ENCODE measurements around the gene GPHN.

The GPHN gene

GRCh38 chr14:66975251-66975650 lies 467.3 kb downstream of the GPHN start:
- no peak for DNase-seq

GRCh38 chr14:66979101-66979974 lies 471.4 kb downstream of the GPHN start:
- no peak for DNase-seq

GRCh38 chr14:66982247-66982646 lies 474.3 kb downstream of the GPHN start:
- no peak for DNase-seq

GRCh38 chr14:66992776-66993175 lies 484.8 kb downstream of the GPHN start:
- no peak for DNase-seq

DNA sequence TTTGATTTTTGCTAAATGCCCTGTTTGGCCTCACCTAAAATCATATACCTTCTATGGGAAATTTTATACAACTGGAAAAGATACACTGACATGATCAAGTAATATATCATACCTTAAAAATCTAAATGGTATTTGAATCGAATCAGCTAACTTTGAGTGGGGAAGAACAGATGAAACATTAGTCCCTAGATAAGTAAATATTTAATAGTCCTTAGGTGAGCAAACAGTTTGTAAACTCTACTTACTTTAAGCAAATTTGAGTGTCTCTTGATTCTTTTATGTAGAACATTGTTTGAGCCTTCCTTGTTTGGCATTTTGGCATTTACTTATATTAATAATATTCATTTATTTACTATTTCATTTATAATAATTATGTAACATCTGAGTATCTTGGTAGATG lies 485.6 kb downstream of the GPHN start:
- no peak for DNase-seq

- no peak for DNase-seq
Measured at GRCh38 chr14:66998013-66998412, 490.1 kb downstream of the GPHN start.

GRCh38 chr14:66999978-67000377 lies 492.0 kb downstream of the GPHN start:
- no peak for DNase-seq

- DNase-seq = no peak
Measured at GRCh38 chr14:67002994-67003753, 495.2 kb downstream of the GPHN start.

DNA sequence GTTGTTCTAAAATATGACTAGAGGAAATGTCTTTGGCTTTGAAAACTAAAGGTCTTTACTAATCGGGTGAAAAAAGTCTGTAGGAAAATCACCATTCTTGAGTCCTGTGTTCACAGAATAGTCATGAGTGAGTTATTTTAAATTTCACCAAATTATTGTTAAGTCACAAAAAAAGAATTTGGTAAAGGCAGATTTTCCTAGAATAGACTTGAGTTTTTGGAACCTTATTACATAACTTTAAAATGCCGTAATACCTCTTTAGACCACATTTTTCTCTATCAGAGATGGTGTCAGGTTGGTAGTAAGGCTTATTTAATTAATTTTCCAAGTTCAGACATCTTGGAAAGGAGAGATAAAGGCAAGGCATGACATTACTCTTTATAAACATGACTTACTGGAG lies 496.6 kb downstream of the GPHN start:
- no peak for DNase-seq

GRCh38 chr14:67010602-67011001 lies 502.7 kb downstream of the GPHN start:
- no peak for DNase-seq

GRCh38 chr14:67016856-67017255 lies 508.9 kb downstream of the GPHN start:
- no peak for DNase-seq

- no peak for DNase-seq
Measured at GRCh38 chr14:67018720-67019119, 510.8 kb downstream of the GPHN start.

GRCh38 chr14:67019796-67020195 lies 511.8 kb downstream of the GPHN start:
- DNase-seq = no peak

DNA sequence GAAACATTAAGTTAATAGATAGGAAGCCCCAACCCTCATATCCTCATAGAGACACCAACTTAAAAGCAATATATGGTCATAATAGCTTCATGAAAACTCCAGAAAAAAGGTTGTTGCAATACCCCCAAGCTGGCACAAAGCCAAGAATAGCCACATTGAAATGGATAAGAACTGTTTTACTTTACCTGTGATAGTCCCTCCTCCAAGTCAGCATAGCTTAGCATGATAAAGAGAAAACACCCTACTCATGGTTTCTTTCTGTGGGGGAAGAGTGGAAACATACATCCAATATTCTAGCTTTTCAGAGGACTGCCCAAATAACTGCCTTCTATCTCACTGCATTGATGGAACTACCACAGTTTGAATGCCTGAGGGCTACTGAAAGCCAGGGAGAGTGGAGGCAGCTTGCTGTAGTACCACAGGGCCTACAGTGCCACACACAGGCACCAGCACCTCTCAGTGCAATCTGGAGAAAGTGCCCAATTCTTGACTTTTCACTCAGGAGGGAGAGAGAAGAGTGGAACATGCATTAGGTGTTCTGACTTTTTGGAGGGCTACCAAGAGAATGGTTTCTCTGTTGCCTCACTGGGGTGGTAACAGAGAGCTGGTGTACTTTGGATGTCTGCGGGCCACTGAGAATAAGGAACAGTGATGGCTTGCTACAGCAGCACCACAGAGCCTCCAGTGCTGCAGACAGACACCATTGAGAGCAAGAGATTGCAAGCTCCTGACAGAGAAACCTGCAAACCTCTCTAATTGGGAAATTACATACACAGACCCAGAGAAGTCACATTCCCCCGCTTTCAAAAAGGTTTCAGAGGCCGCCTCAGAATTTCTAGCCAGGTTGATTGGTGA lies 524.2 kb downstream of the GPHN start:
- DNase-seq = no peak

DNA sequence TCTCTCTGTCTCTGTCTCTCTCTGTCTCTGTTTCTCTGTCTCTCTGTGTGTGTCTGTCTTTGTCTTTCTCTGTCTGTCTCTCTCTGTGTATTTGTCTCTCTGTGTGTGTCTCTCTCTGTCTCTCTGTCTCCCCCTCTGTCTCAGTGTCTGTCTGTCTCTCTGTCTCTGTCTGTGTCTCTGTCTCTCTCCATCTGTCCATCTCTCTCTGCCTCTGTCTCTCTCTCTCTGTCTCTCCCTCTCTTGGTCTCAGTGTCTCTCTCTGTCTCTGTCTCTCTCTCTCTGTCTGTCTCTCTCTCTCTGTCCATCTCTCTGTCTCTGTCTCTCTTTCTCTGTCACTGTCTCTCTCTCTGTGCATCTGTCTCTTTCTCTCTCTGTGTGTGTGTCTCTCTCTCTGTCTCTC lies 537.5 kb downstream of the GPHN start:
- DNase-seq = no peak

- no peak for DNase-seq
Measured at GRCh38 chr14:67050896-67051295, 542.9 kb downstream of the GPHN start.

DNA sequence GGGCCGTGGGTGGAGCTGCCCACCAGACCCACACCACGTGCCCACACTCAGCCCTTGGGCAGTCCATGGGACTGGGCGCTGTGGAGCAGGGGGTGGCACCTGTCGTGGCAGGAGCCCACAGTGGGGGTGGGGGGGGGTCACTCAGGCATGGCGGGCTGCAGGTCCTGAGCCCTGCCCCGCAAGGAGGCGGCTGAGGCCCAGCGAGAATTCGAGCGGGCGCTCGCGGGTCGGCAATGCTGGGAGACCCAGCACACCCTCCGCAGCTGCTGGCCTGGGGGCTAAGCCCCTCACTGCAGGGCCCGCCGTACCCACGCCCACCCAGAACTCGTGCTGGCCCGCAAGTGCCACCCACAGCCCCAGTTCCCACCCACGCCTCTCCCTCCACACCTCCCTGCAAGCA lies 548.7 kb downstream of the GPHN start:
- no peak for DNase-seq

DNA sequence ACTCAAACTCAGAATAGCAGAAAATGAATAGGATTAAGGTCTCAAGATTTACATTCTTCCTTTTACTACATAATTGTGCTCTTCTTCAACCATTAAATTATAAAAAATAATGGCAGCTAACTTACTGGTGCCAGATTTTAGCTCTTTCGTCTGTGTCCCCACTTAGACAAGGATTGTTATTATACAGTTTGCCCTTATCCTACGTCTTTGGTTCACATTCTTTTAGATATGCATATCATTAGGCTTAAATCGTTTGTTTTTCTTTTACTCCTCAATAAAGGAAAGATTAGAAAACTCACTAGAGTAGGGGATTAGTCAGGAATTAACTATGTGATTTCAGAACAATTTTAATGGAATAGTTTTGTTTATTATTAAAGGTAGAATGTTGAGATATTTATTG lies 551.6 kb downstream of the GPHN start:
- no peak for DNase-seq

DNA sequence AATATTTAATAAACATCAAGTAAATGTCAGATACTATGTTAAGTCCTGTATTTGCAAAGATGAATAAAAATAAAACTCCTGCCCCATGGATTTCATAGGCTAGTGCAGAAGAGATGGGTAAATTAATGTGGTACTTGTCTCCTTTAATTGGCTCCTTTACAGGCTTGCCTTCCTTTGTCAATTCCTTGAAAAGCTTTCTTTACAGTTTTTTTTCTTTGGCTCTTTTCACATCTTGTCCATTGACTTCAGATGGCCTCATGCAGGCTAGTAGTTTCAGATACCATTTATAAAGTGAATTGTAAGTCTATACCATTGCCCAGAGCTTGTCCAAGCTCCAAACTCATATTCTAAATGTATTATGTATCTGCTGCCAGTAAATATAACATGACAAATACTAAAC lies 552.6 kb downstream of the GPHN start:
- no peak for DNase-seq

GRCh38 chr14:67067070-67067814 lies 559.3 kb downstream of the GPHN start:
- DNase-seq = peak; percentile 14

DNA sequence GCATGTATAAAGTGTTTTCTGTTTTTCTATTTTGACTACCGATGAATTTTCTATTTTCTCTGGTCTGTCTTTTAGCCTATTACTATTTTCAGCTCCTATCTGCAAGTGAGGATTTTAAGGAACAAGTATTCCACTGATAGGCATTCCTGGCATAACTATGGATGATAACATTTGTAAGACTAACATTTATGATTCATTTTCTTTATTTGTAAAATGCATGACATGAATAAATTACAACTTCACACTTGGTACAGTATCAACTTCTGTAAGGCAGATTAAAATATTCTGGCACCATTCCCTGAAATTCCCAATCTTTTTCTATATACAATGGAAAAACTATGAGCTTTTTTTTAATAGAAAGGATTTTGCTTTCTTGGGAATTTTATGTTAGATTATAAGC lies 560.3 kb downstream of the GPHN start:
- DNase-seq = no peak

- no peak for DNase-seq
Measured at GRCh38 chr14:67071506-67071905, 563.6 kb downstream of the GPHN start.

GRCh38 chr14:67077921-67078320 lies 570.0 kb downstream of the GPHN start:
- no peak for DNase-seq
